ENCODE data around the gene KRT6C. TPM values are rescaled to one million over a fixed set of nuclear protein-coding genes. Genes with fewer than 3 reads are reported as not detected.
A peak's percentile ranks its signal among the peaks of the same experiment; 100 is the strongest.

Gene KRT6C
- total RNA-seq, 2 donors from 2014 or later = not detected

- Histone ChIP-seq H3K4me3 (no peak overlapping the region), H3K27me3 (no peaks in the 10 kb centered on the region), H3K36me3 (replicated peaks in 1 of 2; ENCODE audit: insufficient read depth in 1 of 2, low read depth in 2 of 2) (no peaks in the 10 kb centered on the region), H3K27ac (no peak overlapping the region), H3K9me3 (no peaks in the 10 kb centered on the region), H3K4me1 (no peaks in the 10 kb centered on the region)
- intact Hi-C loops (cut with DNase I) = no loop called here
- no peak for ATAC-seq
- no peak for DNase-seq
- TF ChIP-seq CTCF (IDR thresholded peaks at IDR 0.05) (no peak), POLR2A (IDR thresholded peaks at IDR 0.05) (no peak)
- 65 to 69% methylated on average over 2 of the region's 2 CpGs for WGBS, 2 donors
Measured at GRCh38 chr12:52477651-52478050, 4.0 kb upstream of the KRT6C start.

GRCh38 chr12:52474212-52474611 is 607 bp upstream of the KRT6C start:
- DNase-seq (no peak), ATAC-seq (no peak)
- no peak for TF ChIP-seq CTCF (IDR thresholded peaks at IDR 0.05)
- TF ChIP-seq POLR2A (IDR thresholded peaks at IDR 0.05) = no peak
- no peak overlapping the region for H3K4me3 ChIP-seq
- intact Hi-C loops (cut with DNase I) = no loop called here
- no peaks in the 10 kb centered on the region for H3K9me3 ChIP-seq
- H3K4me1 ChIP-seq = no peaks in the 10 kb centered on the region
- WGBS, 2 donors = 90 to 96% methylated on average over 2 of the region's 2 CpGs
- no peaks in the 10 kb centered on the region for H3K36me3 ChIP-seq (replicated peaks in 1 of 2; ENCODE audit: insufficient read depth in 1 of 2, low read depth in 2 of 2)
- H3K27me3 ChIP-seq = no peaks in the 10 kb centered on the region
- H3K27ac ChIP-seq = no peak overlapping the region

- 68 to 85% methylated on average over 4 of the region's 4 CpGs for WGBS, 2 donors
Measured at GRCh38 chr12:52469853-52470252, 3.8 kb downstream of the KRT6C start.

GRCh38 chr12:52464897-52465296 is 8.7 kb downstream of the KRT6C start:
- no peak overlapping the region for H3K27ac ChIP-seq
- ATAC-seq = no peak
- no peak for TF ChIP-seq CTCF (IDR thresholded peaks at IDR 0.05)
- no peak for TF ChIP-seq POLR2A (IDR thresholded peaks at IDR 0.05)
- intact Hi-C loops (cut with DNase I) = no loop called here
- no peaks in the 10 kb centered on the region for H3K36me3 ChIP-seq (replicated peaks in 1 of 2; ENCODE audit: insufficient read depth in 1 of 2, low read depth in 2 of 2)
- no peaks in the 10 kb centered on the region for H3K27me3 ChIP-seq
- DNase-seq = no peak
- H3K4me3 ChIP-seq = no peak overlapping the region
- H3K4me1 ChIP-seq = no peaks in the 10 kb centered on the region
- 42 to 45% methylated on average over 2 of the region's 2 CpGs for WGBS, 2 donors
- no peaks in the 10 kb centered on the region for H3K9me3 ChIP-seq

More at GRCh38 chr12:52469853-52470252, 3.8 kb downstream of the KRT6C start:
- no peak overlapping the region for H3K4me3 ChIP-seq
- no peaks in the 10 kb centered on the region for H3K27me3 ChIP-seq
- TF ChIP-seq POLR2A (IDR thresholded peaks at IDR 0.05) (no peak), CTCF (IDR thresholded peaks at IDR 0.05) (no peak)
- H3K27ac ChIP-seq = no peak overlapping the region
- no peaks in the 10 kb centered on the region for H3K4me1 ChIP-seq
- H3K9me3 ChIP-seq = no peaks in the 10 kb centered on the region
- H3K36me3 ChIP-seq (replicated peaks in 1 of 2; ENCODE audit: insufficient read depth in 1 of 2, low read depth in 2 of 2) = no peaks in the 10 kb centered on the region
- intact Hi-C loops (cut with DNase I) = no loop called here
- no peak for DNase-seq
- ATAC-seq = no peak

- Histone ChIP-seq H3K4me3 (no peak overlapping the region), H3K4me1 (no peaks in the 10 kb centered on the region), H3K36me3 (replicated peaks in 1 of 2; ENCODE audit: insufficient read depth in 1 of 2, low read depth in 2 of 2) (no peaks in the 10 kb centered on the region), H3K9me3 (no peaks in the 10 kb centered on the region), H3K27ac (no peak overlapping the region), H3K27me3 (no peaks in the 10 kb centered on the region)
- intact Hi-C loops (cut with DNase I) = no loop called here
- DNase-seq = peak in 2 of 4 donors; percentile 33 to 43
- WGBS, 2 donors = 41 to 48% methylated on average over 5 of the region's 5 CpGs
- TF ChIP-seq CTCF (IDR thresholded peaks at IDR 0.05) (no peak), POLR2A (IDR thresholded peaks at IDR 0.05) (no peak)
- ATAC-seq = no peak
Measured at GRCh38 chr12:52461693-52462092, 11.9 kb downstream of the KRT6C start.
